GM13977 (cell line): ENCODE data around the gene CDR2.

ENCODE experiments used
- DNase-seq: peaks from one replicate; pipeline ENCODE4 v3.0.0; 2012; ENCODE audit warnings: low spot score
- CTCF ChIP-seq: IDR thresholded peaks from 2 replicates; pipeline ENCODE4 v1.5.1; 2012; ENCODE audit warnings: mild to moderate bottlenecking, control low read depth; ENCODE audit not compliant: insufficient read depth; ENCODE audit errors: extremely low read depth, missing control alignments
- in situ Hi-C: fragments of 300-500 bp; cut with MboI; formaldehyde crosslinking; loops from one replicate; pipeline ENCODE4 v1.12.0; 2022; ENCODE audit warnings: low sequenced_read_pairs, low pct_unique_long_range_greater_than_20kb, mixed read lengths, inconsistent platforms; ENCODE audit not compliant: unreplicated experiment

CDR2 gene

DNA sequence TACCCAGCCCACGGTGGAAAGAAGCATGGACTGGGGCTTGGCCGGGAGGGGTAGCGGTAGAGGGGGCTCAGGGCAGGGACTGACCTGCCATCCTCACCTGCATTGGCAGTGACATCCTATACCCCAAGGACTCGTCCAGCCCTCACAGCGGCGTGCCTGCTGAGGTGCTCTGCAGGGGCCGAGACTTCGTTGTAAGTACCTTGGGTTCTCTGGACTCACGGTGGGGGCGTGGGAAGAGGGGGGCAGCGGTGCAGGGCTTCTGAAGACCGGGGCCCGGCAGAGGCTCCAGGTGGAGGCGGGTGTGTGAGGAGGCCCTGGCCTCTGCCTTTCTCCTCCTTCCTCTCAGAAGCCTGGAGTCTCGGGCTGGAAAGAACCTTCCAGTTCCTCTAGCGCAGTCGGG is 51.7 kb downstream of the CDR2 start:
- no peak for DNase-seq
- no peak for TF ChIP-seq CTCF
- in situ Hi-C loops, result loop anchor here (10.0 kb wide), 1 partner anchor 1138 kb away; no protein-coding TSS in a partner anchor

DNA sequence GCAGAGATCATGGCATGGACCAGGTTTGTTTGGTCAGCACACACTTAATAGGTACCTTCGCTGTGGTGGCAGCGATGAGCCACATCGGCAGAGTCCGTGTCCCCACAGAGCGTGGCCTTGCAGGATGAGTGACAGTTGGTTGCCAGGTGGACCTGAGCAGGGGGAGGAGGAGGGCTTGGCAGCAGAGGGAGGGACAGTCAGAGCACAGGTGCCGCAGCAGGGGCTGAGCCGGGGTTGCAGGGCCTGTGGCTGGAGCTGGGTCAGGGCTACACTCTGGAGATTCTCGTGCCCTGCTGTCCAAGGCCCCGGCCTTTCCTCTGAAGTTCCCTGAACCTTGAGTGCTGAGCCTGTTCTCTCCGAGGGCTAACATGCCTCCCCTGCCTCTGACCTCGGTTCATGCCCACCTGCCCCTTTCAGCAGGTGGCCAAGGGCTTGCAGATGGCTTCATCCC is 52.4 kb downstream of the CDR2 start:
- no peak for DNase-seq
- no peak for TF ChIP-seq CTCF
- in situ Hi-C loops, result loop anchor here (10.0 kb wide), 1 partner anchor 1137 kb away; no protein-coding TSS in a partner anchor

DNA sequence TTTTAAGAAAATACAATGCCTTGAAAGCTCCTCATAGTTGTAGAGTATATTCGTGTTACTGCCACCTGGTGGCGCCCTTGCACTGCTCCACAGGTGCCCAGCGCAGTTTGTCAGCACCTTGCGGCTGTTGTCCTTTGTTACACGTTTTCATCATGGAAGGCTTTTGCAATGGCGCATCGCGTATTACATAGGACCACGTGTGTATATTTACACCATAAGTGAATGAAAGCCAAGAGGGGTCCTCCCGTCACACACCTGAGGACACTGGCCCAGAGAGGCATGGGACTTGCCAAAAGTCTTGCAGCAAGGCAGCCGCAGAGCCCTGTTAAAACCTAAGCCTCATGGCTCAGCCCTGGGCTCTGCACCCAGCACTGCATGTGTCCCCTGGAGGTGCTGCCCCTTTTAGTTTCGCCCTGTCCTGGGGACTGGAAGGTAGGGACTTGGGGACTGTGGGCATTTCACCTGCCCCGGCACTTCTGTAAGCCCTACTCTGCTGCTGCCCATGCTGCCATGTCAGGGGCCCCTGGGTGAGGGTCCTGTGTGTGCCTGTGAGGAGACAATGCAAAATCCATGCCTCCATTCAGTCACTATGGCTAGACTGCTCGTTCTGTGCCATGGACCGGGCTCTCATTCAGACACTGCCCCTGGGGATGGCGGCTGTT is 52.9 kb downstream of the CDR2 start:
- in situ Hi-C loops, result loop anchor here (10.0 kb wide), 1 partner anchor 1137 kb away; no protein-coding TSS in a partner anchor
- peak; percentile 83 for DNase-seq
- peak; percentile 88 for TF ChIP-seq CTCF

GRCh38 chr16:22320572-22321339 is 53.7 kb downstream of the CDR2 start:
- no peak for TF ChIP-seq CTCF
- in situ Hi-C loops, result loop anchor here (10.0 kb wide), 1 partner anchor 1136 kb away; no protein-coding TSS in a partner anchor
- no peak for DNase-seq

- TF ChIP-seq CTCF, result peak; percentile 75
- in situ Hi-C loops, result no loop called here
- DNase-seq, result peak; percentile 61
Observed at GRCh38 chr16:22318690-22319358, 55.6 kb downstream of the CDR2 start.

- no peak for TF ChIP-seq CTCF
- in situ Hi-C loops, result no loop called here
Observed at GRCh38 chr16:22317625-22318024, 56.8 kb downstream of the CDR2 start.

More at GRCh38 chr16:22317625-22318024, 56.8 kb downstream of the CDR2 start:
- DNase-seq, result no peak
